Ureter (tissue), 1 donor: Measurements from ENCODE around the gene GPR89A. TPM values are rescaled to one million over a fixed set of nuclear protein-coding genes. Genes with fewer than 3 reads are reported as not detected.
"Not testable (repeated sequence)": the region's sequence is repeated elsewhere in the genome, so short reads cannot be mapped to it uniquely, and the experiment has no call there.

Source experiments
- DNase-seq: peaks from one replicate; pipeline ENCODE4 v3.0.0-alpha.2; 2020; ENCODE audit warnings: low spot score
- total RNA-seq: library from RNA; stranded (reverse); gene quantifications from one replicate; pipeline ENCODE4 v1.2.4, GENCODE V29; 2023
- donor health status: DM: yes; HTN: yes; CAD: no.

The GPR89A gene
- total RNA-seq, result 25.4 TPM

DNA sequence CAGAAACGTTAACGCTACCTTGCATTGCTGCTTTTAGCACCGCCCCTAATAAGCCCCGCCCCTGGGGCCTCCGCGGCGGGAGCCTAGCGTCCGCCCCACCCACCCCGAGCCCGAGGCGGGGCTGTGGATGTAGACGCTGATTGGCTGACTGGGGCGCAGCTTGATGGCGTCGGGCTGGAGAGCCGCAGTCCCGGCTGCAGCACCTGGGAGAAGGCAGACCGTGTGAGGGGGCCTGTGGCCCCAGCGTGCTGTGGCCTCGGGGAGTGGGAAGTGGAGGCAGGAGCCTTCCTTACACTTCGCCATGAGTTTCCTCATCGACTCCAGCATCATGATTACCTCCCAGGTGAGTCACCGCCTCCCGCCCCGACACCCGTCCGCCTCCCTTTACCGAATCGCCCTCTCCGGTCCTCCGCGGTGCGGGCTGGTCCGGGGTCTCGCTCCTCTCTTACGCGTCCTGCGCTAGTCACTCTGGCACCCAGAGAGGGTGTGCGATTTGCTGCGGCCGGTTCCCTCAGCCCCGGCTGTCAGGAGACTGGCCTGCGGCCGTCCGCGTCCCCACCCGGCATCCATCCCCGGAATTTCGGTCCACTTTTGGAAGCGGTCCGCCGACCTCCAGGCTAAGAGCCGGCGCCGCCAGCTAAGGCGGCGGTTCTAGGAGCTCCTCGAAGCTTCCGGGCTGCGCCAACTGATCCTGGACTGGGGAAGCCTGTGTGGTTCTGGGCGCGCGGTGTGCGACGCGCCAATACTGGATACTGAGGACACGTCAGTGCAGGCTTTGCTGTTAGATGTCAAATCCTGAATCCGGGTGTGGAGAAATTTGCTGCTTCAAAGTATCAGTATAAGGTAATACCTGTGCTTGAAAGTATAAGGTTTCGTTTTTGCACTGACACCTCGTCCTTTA is at the start of gene GPR89A:
TSS of gene GPR89A (plus strand) at position 156 of the 901 bp plus-strand sequence. CDS start at position 302, 146 bp downstream.
- DNase-seq, result peak; percentile 95

DNA sequence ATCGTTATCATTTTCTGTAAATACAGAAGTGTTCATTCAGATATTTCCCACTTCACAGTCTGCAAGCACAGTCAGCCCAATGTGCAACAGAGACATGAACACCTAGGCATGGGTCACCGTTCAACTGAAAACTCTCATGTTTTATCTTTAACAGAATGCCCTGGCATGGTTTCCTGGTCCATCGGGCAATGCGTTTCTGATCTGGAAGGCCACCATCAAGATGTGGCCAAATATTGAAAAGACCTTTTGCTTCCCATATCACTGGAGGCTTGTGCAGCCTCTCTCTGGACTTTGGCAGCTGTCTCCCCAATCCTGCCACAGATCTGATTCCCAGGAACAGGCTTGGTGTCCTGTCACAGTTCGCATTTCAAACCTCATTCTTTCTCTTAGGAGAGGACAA is 21.0 kb upstream of the GPR89A start:
- DNase-seq, result not testable (repeated sequence)

DNA sequence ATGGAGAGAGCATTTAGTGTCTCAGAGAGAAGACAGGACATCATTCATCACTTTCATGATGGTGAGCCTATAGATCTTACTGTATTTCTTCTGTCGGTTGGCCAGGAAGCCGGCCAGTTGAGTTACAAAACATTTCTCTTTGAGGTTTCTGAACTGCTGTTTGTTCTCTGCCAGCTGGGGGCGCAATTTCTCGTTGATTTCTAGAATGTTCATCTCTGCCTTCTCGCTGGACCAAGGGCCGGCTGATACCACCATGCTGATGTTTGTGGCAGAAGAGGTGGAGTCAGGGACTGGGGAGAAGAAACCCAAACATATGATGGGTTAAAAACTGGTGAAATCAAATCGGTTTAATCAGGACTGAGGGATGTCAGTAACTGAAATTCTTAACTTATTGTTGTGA is 17.0 kb upstream of the GPR89A start:
- peak; percentile 44 for DNase-seq

DNA sequence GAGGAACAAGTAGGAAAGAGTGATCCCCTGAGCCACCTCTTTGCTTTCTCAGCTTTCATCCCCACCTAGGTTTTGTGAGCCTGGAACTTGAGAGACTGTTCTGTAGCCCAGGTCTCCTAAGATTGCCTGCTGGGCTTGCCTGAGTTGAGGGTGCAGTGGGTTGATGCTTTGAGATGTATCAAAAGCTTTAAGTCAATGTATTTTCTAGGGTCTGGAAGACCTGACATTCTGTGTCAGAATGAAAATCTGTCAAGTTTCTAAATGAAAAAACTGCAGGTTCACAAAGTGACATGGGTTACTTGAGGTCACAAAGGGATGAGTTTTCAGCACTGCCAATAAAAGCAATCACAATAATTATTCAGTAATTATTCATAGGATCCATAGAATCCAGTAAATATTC is 15.4 kb upstream of the GPR89A start:
- not testable (repeated sequence) for DNase-seq

DNA sequence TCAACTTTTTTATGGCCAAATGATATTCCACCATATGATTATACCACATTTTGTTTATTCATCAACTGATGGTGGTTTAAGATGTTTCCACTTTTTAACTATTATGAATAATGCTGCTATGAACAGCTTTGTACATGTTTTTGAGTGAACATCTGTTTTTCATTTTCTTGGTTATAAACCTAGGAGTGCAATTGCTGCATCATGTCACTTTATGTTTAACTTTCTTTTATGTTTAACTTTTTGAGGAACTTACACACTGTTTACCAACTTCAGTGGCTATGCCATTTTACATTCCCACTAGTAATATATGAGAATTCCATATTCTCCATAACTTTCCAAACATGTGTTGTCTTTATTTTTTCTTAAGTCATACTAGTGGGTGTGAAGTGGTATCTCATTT is 12.4 kb upstream of the GPR89A start:
- not testable (repeated sequence) for DNase-seq

DNA sequence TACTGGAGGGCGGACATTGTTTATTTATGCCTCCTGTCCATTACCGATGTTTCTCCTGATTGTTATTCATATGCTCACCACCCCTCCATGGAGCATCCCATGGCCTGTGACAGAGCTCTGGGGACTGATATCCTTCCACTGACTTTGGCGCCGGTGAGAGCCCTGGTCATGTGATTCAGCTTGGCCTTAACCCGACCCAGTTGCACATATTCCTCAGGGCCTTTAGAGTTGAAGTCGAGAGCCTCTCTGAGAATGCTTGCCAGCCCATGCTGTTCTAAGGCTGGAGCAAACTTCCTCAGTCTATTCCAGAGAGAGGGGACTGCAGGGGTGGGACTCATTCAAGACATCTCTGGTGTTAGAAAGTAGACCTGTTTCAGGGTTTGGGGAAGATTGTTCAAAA is 11.6 kb upstream of the GPR89A start:
- not testable (repeated sequence) for DNase-seq

DNA sequence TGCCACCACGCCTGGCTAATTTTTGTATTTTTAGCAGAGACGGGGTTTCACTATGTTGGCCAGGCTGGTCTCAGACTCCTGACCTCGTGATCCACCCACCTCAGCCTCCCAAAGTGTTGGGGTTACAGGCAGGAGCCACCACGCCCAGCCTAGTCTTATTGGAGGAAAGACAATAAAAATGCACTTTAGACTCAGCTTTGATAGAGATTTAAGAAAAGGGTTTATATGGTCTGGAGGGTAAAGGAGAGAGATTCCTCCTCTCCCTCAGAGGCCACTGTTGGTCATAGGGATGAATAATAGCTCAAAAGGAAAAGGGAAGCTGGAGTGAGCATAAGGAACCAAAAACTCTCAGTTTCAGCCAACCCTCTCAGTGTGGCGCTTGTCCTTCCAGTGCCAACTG is 8.4 kb upstream of the GPR89A start:
- DNase-seq, result not testable (repeated sequence)

DNA sequence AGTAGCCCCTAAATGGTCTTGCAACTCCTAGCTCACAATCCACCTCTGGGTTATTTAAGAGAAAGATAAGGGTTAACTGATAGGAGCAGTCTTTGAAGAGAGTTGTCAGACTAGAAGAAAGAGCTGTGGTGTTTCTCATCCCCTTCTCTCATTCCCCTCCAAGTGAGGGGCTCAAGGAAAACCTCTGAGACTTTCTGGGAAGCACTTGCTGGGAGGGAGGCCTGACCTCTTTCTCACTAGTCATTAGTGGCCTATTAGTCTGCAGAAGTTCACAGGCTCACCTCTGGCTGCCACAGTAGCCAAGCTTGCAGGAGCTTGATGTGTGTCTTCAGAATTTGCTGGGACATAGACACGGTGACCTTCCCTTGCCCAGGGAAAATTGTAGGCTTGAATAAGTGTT is 6.2 kb upstream of the GPR89A start:
- DNase-seq, result no peak

DNA sequence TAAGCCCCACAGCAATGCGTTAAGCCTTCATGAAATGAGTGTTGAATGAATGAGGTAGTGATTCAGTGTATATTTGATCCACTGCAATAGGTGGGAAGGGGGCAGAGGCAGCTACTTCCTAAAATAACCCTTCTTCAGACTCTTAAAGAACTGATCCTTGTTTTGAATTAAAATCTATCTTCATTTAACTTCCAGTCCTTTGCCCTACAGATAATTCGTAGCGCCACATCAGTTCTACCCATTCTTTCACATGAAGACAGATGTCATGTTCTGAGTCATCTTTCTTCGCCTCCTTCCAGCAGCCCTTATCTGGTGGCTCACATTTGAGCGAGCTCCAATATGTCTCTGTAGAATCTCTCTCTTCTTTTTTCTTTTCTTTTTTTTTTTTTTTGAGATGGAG is 948 bp upstream of the GPR89A start:
- not testable (repeated sequence) for DNase-seq

DNA sequence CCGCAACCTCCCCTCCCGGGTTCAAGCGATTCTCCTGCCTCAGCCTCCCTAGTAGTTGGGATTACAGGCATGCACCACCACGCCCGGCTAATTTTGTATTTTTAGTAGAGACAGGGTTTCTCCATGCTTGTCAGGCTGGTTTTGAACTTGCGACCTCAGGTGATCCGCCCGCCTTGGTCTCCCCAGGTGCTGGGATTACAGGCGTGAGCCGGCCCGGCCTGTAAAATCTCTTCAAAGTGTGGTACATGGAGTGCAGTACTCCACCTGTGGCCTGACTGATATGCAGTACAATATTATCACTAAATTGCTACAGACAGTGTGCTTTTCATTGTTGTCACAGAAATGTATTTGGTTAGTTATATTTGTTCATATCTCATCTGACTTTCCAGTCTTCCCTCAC is 499 bp upstream of the GPR89A start:
- DNase-seq, result not testable (repeated sequence)

DNA sequence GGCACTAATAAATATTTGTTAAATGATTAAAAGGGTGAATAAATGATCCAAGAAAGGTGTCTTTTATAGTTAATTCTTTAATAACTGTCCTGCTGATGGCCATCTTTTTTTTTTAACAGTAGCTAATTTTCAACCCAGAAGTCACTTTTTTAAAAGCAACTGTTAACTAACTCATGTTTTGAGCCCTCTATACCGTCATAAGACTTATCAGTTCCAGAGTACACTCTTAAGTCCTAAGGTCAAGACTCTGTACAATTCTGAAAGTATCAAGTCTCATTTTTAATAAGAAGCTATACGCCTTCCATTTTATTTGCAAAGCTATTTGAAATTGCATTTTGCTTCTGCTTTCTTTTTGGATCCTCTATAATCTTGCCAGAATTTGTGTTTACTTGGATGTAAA is 3.0 kb downstream of the GPR89A start:
- DNase-seq, result not testable (repeated sequence)

DNA sequence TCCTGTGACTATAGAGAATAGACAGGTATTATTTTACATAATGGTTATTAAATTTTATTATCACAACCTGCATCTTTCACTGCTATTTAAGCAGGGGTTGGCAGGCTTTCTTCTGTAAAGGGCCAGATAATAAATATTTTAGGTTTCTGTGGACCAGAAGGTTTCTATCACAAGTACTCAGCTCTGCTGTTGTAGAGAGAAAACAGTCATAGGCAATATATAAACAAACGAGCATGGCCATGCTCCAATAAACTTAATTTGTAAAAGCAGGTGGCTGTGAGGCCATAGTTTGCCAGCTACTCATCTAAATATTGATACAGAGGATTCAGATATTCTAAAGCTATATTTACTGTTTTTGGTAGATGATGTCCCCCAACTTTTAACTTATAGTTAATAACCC is 12.3 kb downstream of the GPR89A start:
- DNase-seq, result not testable (repeated sequence)

DNA sequence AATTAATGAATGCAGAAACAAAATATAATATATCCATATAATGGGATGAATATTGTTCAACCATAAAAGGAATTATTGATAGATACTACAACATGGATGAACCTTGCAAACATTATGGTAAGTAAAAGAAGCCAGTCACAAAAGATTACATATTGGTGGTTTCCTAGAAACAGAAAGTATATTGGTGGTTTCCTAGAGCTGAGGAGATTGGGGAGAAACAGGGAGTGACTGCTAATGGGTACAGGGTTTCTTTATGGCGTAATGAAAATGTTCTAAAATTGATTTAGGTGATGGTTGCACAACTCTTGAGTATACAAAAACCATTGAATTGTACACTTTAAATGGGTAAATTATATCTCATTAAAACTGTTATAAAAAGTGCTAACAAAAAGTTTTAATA is 14.4 kb downstream of the GPR89A start:
- DNase-seq, result not testable (repeated sequence)

DNA sequence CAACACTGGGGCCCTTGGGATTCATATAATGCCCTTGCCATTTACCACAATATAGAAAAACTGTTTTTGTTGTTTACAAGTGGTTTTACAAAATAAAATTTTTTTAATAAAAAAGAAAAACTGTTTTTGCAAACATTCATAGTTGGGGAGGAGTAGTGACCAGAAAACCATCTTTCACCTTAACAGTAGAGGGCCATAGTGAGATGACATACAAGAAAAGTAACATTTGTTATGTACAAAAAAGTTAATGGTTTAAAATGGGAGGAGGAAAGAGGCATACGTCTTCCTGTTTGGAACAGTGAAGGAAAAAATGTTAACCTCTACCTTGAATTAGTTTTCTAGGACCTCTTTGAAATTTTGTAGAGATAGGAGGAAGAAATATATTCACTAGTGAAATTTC is 28.4 kb downstream of the GPR89A start:
- not testable (repeated sequence) for DNase-seq

DNA sequence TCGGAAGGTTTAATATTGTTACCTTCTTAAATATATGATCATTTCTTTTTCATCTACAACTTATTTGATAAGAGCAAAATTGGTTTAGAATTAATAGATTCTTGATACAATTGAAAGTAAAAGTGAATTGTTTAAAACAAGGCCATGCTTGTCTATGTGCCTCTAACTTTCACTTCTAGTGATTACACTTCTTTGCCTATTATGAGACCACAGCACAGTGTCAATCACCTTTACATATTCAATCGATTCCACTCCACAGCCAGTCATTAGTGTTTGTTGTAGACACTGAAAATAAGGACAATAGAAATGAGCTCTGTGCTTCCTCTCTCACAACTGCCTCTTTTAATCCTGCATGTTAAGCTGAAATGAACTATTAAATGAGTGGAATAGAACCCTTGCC is 34.1 kb downstream of the GPR89A start:
- not testable (repeated sequence) for DNase-seq

DNA sequence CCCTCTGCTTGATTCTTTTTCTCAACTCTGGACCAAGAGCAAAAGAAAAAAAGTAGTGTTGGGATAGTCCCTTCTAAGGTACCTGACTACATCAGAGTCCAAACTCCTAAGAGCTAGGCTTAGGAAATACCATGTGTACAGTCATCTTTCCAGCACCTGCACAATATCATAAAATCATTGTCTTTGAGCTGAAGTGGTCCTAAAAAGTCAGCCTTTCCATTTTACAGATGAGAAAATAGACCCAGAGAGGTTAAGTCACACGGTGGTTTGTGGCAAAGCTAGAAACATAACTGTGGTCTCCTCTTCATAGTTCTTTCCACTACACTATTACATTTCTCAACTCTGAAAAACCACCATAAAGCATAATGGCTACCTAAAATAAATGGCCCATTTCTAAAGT is 36.2 kb downstream of the GPR89A start:
- DNase-seq, result not testable (repeated sequence)

DNA sequence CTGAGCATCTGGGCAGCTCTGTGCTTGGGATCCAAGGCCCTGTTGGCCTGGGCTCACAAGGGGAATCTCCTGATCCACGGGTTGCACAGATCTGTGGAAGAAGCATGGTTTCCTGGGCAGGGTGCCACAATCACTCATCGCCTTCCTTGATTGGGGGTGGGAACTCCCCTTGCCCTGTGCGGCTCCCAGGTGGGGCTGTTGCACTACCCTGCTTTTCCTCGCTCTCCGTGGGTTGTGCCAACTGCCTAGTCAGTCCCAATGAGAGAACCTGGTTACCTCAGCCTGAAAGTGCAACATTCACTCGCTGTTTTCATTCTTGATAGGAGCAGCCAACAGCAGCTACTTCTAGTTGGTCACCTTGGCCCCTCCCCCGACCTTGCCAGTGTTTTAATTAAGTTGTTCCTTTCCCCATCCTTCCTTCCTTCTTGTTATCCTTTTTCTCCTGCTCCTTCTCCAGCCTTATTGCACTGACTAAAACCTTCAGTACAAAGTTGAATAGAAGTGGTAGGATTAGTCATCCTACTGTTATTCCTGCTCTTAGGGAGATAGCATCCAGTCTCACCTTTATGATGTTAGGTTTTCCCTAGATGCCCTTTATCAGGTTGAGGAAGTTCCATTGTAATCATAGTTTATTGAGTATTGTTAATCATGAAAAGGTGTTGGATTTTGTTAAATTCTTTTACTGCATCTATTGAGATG is 48.6 kb downstream of the GPR89A start:
- DNase-seq, result not testable (repeated sequence)

DNA sequence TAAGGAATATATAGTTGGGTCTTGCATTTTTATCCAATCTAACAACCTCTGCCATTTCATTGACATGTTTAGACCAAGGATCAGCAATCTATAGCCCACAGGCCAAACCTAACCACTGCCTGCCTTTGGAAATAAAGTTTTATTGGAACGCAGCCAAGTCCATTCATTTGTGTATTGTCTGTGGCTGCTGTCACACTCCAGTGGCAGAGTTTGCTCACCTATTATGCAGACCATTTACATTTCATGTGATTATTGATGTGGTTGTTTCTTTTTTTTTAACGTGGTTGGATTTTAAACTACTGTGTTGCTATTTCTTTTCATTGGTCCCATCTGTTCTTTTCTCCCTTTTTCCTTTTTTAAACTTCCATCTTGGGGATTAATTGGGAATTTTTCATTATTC is 54.7 kb downstream of the GPR89A start:
- not testable (repeated sequence) for DNase-seq

DNA sequence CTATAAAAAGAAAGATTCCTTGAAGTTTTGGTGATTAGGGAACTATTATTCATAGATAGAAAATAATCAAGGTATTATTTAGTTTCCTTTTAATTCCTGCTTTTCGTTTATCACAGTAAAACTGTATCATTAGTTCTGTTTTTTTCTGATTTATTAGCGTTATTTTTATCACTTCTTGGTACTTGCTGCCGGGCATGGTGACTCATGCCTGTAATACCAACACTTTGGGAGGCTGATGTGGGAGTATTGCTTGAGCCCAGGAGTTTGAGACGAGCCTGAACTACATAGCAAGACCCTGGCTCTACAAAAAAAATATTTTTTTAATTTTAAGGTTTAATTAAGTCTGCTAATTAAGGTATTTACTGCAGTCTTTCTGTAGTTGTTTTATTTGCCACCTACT is 57.2 kb downstream of the GPR89A start:
- not testable (repeated sequence) for DNase-seq

DNA sequence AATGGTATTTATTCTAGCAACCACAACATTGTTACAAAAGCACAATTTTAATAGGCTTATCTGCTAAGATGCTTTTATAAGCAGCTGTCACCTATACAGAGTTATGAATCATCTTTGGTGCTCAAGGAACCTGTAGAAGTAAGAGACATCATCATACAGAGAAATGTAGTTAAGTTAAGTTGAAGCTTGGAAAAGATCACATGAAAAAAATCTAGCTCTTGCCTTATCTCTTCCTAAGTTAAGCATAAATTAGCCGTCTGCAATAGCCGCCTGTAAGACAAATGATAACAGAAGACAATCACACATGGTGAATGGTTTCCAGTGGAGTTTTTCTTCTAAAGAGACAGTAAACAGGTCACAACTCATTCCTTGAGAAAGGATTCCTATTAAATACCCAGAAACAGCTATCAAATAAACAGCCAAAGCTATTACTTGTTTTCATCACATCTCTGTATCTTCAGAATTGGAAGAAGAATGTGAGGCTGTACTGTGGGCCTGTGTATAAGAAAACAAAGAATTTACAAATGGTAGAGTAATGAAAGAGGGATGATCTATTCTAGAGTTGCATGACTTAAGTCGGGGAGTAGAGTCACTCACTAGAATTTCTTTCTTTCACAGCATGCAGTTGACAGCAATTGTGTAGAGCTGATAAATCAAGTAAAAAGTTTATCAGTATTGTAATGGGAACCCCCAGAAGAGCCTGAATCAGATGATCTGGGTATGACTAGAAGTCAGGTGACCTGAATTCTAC is 63.4 kb downstream of the GPR89A start:
- not testable (repeated sequence) for DNase-seq

DNA sequence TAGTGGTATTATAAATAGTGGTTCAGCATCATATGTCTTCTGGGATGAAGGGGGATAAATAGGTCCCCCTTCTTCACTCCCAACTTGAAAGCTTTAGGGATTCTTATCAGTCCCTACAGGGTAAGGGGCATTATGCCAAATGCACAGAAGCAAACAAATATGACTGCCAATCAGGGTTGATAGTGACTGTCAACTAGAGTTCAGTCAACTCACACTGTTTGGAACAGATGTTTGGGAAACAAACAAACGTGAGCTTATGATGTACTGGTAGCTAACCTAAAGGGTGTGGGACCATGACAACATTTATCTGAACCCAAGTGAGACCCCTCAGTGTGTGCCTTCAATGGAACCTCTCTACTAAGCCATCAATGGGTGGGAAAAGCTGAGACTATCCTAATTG is 65.4 kb downstream of the GPR89A start:
- DNase-seq, result not testable (repeated sequence)

DNA sequence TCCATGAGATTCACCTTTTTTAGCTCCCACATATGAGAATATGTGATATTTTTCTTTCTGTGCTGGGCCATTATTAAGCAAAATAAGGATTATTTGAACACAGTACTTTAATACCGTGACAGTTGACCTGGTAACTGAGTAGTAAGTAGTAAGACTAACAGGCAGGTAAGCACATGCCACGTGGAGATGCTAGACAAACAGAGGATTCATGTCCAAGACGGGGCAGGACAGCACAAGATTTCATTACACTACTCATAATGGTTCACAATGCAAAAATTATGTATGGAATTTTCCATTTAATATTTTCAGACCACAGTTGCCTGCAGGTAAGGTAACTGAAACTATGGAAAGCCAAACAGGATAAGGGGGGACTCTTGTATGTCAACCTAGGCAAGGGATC is 77.1 kb downstream of the GPR89A start:
- not testable (repeated sequence) for DNase-seq
